Vagina (tissue), 2 donors: ENCODE data around the gene CCDC197. TPM values are rescaled to one million over a fixed set of nuclear protein-coding genes. Genes with fewer than 3 reads are reported as not detected.

Experiments
- DNase-seq, 2 donors: peaks; one replicate each; pipeline ENCODE4 v3.0.0-alpha.2; 2017; ENCODE audit errors: extremely low spot score in 2 of 2
- H3K27ac ChIP-seq: fragments of 200-600 bp; sonication (generic); one replicate; pipeline ENCODE4 v1.5.1; 2019
- H3K27me3 ChIP-seq: fragments of 200-600 bp; sonication (generic); one replicate; pipeline ENCODE4 v1.5.1; 2019
- H3K36me3 ChIP-seq, 2 donors: fragments of 200-600 bp; sonication (generic); one replicate each; pipeline ENCODE4 v1.5.1; 2017 to 2019
- H3K4me1 ChIP-seq: fragments of 200-600 bp; sonication (generic); one replicate; pipeline ENCODE4 v1.5.1; 2019
- H3K4me3 ChIP-seq, 2 donors: fragments of 200-600 bp; sonication (generic); 1 replicate in 1 of 2; 2 replicates in 1 of 2; pipeline ENCODE4 v1.5.1; 2016 to 2019
- H3K9me3 ChIP-seq: fragments of 200-600 bp; sonication (generic); one replicate; pipeline ENCODE4 v1.5.1; 2019
- CTCF ChIP-seq, 3 experiments: fragments of 450-650 bp in 2 of 3; fragments of 200-600 bp in 1 of 3; sonication (generic) in 1 of 3; IDR thresholded peaks; one replicate each; pipeline ENCODE4 v1.5.1; 2017 to 2019; ENCODE audit warnings: antibody characterized with exemption in 3 of 3, mild to moderate bottlenecking in 2 of 3, moderate library complexity in 2 of 3
- POLR2A ChIP-seq, 2 donors: fragments of 450-650 bp; IDR thresholded peaks; one replicate each; pipeline ENCODE4 v1.6.1; 2017; ENCODE audit warnings: antibody characterized with exemption in 2 of 2, mild to moderate bottlenecking in 2 of 2, moderate library complexity in 2 of 2
- POLR2AphosphoS5 ChIP-seq, 2 donors: sonication (generic); formaldehyde crosslinking; IDR thresholded peaks; one replicate each; pipeline ENCODE4 v1.9.0; 2017; ENCODE audit warnings: antibody characterized with exemption in 2 of 2, mild to moderate bottlenecking in 2 of 2, low read depth in 1 of 2; ENCODE audit not compliant: insufficient read depth in 1 of 2
- intact Hi-C: fragments of 100-400 bp; cut with DNase I; formaldehyde crosslinking; loops from one replicate; pipeline ENCODE4 v1.15.1; 2023
- total RNA-seq: library from RNA; depleted of rRNA; stranded (reverse); fragments of >200 nt; gene quantifications from one replicate; pipeline ENCODE4 v1.2.3, GENCODE V29; 2016

CCDC197 gene
- total RNA-seq, 1 donor from 2014 or later: not detected

GRCh38 chr14:94014382-94014781 is 17.3 kb downstream of the CCDC197 start:
- intact Hi-C loops: no loop called here
- no peaks in the 10 kb centered on the region for H3K9me3 ChIP-seq
- no peak for DNase-seq
- TF ChIP-seq CTCF (IDR thresholded peaks at IDR 0.05) (no peak), POLR2A (IDR thresholded peaks at IDR 0.05) (no peak), POLR2AphosphoS5 (IDR thresholded peaks at IDR 0.05; ENCODE audit: insufficient read depth in 1 of 2, low read depth in 1 of 2) (no peak)
- no peak overlapping the region for H3K27ac ChIP-seq
- no peaks in the 10 kb centered on the region for H3K36me3 ChIP-seq
- H3K27me3 ChIP-seq: no peaks in the 10 kb centered on the region
- no peaks in the 10 kb centered on the region for H3K4me1 ChIP-seq
- no peak overlapping the region for H3K4me3 ChIP-seq

GRCh38 chr14:94015223-94015622 is 18.1 kb downstream of the CCDC197 start:
- intact Hi-C loops: no loop called here
- no peak for DNase-seq
- no peaks in the 10 kb centered on the region for H3K4me1 ChIP-seq

GRCh38 chr14:94016446-94016976 is 19.4 kb downstream of the CCDC197 start:
- Histone ChIP-seq H3K27me3 (no peaks in the 10 kb centered on the region), H3K4me3 (no peak overlapping the region), H3K4me1 (no peaks in the 10 kb centered on the region), H3K9me3 (no peaks in the 10 kb centered on the region), H3K27ac (no peak overlapping the region), H3K36me3 (no peaks in the 10 kb centered on the region)
- no peak for TF ChIP-seq POLR2A (IDR thresholded peaks at IDR 0.05)
- no peak for TF ChIP-seq POLR2AphosphoS5 (IDR thresholded peaks at IDR 0.05; ENCODE audit: insufficient read depth in 1 of 2, low read depth in 1 of 2)
- no peak for TF ChIP-seq CTCF (IDR thresholded peaks at IDR 0.05)
- intact Hi-C loops: no loop called here
- no peak for DNase-seq

More at GRCh38 chr14:94015223-94015622, 18.1 kb downstream of the CCDC197 start:
- no peak for TF ChIP-seq POLR2A (IDR thresholded peaks at IDR 0.05)
- TF ChIP-seq POLR2AphosphoS5 (IDR thresholded peaks at IDR 0.05; ENCODE audit: insufficient read depth in 1 of 2, low read depth in 1 of 2): no peak
- TF ChIP-seq CTCF (IDR thresholded peaks at IDR 0.05): no peak
- no peak overlapping the region for H3K27ac ChIP-seq
- H3K9me3 ChIP-seq: no peaks in the 10 kb centered on the region
- no peaks in the 10 kb centered on the region for H3K27me3 ChIP-seq
- H3K4me3 ChIP-seq: no peak overlapping the region
- no peaks in the 10 kb centered on the region for H3K36me3 ChIP-seq

- H3K9me3 ChIP-seq: no peaks in the 10 kb centered on the region
- H3K4me1 ChIP-seq: no peaks in the 10 kb centered on the region
- no peak overlapping the region for H3K27ac ChIP-seq
- H3K4me3 ChIP-seq: no peak overlapping the region
- H3K27me3 ChIP-seq: no peaks in the 10 kb centered on the region
- TF ChIP-seq POLR2AphosphoS5 (IDR thresholded peaks at IDR 0.05; ENCODE audit: insufficient read depth in 1 of 2, low read depth in 1 of 2) (no peak), CTCF (IDR thresholded peaks at IDR 0.05) (no peak), POLR2A (IDR thresholded peaks at IDR 0.05) (no peak)
- intact Hi-C loops: no loop called here
- DNase-seq: no peak
- H3K36me3 ChIP-seq: no peaks in the 10 kb centered on the region
Measured at GRCh38 chr14:94018308-94018707, 21.2 kb downstream of the CCDC197 start.

GRCh38 chr14:94019329-94019728 is 22.2 kb downstream of the CCDC197 start:
- Histone ChIP-seq H3K27me3 (no peaks in the 10 kb centered on the region), H3K4me1 (no peaks in the 10 kb centered on the region), H3K27ac (no peak overlapping the region), H3K9me3 (no peaks in the 10 kb centered on the region), H3K36me3 (no peaks in the 10 kb centered on the region), H3K4me3 (no peak overlapping the region)
- no peak for DNase-seq
- no peak for TF ChIP-seq POLR2A (IDR thresholded peaks at IDR 0.05)
- TF ChIP-seq CTCF (IDR thresholded peaks at IDR 0.05): no peak
- intact Hi-C loops: no loop called here
